Mucosa of rectum (tissue), 2 donors: ENCODE data around the gene GINS1.

Experiments used
- H3K27ac ChIP-seq, 2 donors: one replicate each; pipeline ENCODE4 v1.7.0; 2013; ENCODE audit warnings: inconsistent platforms in 2 of 2, low read depth in 2 of 2, low read length in 2 of 2
- H3K27me3 ChIP-seq, 2 donors: one replicate each; pipeline ENCODE4 v1.7.0; 2013; ENCODE audit warnings: low read length in 2 of 2; ENCODE audit not compliant: control insufficient read depth in 2 of 2, insufficient read depth in 2 of 2
- H3K36me3 ChIP-seq, 2 donors: one replicate each; pipeline ENCODE4 v1.7.0; 2013; ENCODE audit warnings: low read length in 2 of 2; ENCODE audit not compliant: control insufficient read depth in 2 of 2, insufficient read depth in 2 of 2
- H3K4me1 ChIP-seq, 2 donors: one replicate each; pipeline ENCODE4 v1.7.0; 2013; ENCODE audit warnings: low read length in 2 of 2, mild to moderate bottlenecking in 1 of 2; ENCODE audit not compliant: control insufficient read depth in 2 of 2, insufficient read depth in 2 of 2
- H3K4me3 ChIP-seq, 2 donors: one replicate each; pipeline ENCODE4 v1.7.0; 2013; ENCODE audit warnings: low read length in 2 of 2
- H3K9ac ChIP-seq, 2 donors: one replicate each; pipeline ENCODE4 v1.7.0; 2013; ENCODE audit warnings: low read length in 2 of 2, low read depth in 1 of 2, mild to moderate bottlenecking in 1 of 2
- H3K9me3 ChIP-seq, 2 donors: one replicate each; pipeline ENCODE4 v1.7.0; 2013; ENCODE audit warnings: low read length in 2 of 2; ENCODE audit not compliant: control insufficient read depth in 2 of 2
- donor health status: healthy.
- donor health status: Normal muscosa, but diverticular disease.

The GINS1 gene

DNA sequence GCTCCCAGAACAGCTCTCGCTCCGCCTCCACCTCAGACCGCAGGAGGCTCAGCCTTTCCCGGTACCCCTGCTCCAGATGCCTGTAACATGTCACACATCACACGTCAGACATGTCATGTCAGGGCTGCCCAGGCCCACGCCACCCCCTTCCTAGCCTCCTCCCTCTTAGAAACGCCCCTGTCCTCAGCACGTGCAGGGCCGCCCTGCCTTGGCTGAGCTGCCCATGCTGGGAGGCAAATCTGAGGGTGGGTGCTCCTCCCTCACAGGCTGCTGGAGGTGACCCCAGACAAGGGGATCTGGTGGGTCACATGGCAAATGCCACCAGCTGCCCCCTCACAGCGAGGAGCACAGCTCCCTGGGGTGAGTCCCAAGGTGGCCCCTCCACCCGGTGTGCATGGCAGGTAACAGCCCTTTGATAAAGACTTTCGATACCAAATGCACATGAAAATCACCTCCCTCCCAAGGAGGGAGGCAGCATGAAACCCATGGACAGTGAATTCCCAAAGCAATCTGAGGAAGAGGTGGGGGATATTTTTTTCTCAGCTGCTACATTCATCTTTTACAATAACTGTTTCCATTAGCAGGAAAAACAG, 84.1 kb downstream of the GINS1 start:
- H3K9ac ChIP-seq: no peak overlapping the region
- peaks cover 0 to 3% of the 10 kb centered on the region in 2 donors for H3K36me3 ChIP-seq
- no peak overlapping the region for H3K4me3 ChIP-seq
- no peaks in the 10 kb centered on the region for H3K4me1 ChIP-seq
- no peak overlapping the region for H3K27ac ChIP-seq
- no peaks in the 10 kb centered on the region for H3K27me3 ChIP-seq
- H3K9me3 ChIP-seq: no peaks in the 10 kb centered on the region

GRCh38 chr20:25493137-25493536, 85.7 kb downstream of the GINS1 start:
- no peaks in the 10 kb centered on the region for H3K4me1 ChIP-seq
- peaks cover 0 to 3% of the 10 kb centered on the region in 2 donors for H3K36me3 ChIP-seq
- H3K9me3 ChIP-seq: no peaks in the 10 kb centered on the region
- no peak overlapping the region for H3K9ac ChIP-seq
- H3K27me3 ChIP-seq: no peaks in the 10 kb centered on the region
- H3K27ac ChIP-seq: no peak overlapping the region
- no peak overlapping the region for H3K4me3 ChIP-seq

DNA sequence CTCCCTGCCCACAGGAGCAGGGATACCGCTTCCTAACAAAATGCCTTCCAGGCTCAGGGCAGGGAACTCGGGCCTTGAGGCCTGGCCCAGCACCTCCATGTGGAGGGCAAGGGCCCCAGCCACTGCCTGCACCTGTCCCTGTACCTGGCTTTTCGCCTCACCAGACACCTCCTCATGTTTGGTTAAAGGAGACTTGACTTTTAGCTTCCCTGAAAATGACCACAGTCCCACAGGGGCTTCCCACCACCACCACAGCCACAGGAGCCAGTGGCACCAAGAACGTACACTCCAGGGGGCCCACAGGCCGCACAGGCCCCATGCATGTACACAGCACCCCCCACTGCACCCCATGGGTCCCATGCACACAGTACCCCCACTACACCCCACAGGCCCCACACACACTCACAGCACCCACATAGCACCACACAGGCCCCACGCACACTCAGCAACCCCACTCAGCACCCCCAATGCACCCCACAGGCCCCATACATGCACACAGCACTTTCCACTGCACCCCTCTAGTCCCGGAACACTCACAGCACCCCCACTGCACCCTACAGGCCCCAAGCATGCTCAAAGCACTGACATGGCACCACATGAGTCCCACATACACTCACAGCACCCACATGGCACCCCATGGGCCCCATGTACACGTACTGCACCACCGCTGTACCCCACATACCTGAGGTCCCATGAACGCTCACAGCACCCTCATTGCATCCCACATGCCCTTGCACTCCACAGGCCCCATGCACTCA, 86.5 kb downstream of the GINS1 start:
- Histone ChIP-seq H3K9me3 (no peaks in the 10 kb centered on the region), H3K27me3 (no peaks in the 10 kb centered on the region), H3K4me1 (no peaks in the 10 kb centered on the region), H3K27ac (no peak overlapping the region), H3K9ac (no peak overlapping the region), H3K36me3 (peaks cover 0 to 1% of the 10 kb centered on the region in 2 donors), H3K4me3 (no peak overlapping the region)

DNA sequence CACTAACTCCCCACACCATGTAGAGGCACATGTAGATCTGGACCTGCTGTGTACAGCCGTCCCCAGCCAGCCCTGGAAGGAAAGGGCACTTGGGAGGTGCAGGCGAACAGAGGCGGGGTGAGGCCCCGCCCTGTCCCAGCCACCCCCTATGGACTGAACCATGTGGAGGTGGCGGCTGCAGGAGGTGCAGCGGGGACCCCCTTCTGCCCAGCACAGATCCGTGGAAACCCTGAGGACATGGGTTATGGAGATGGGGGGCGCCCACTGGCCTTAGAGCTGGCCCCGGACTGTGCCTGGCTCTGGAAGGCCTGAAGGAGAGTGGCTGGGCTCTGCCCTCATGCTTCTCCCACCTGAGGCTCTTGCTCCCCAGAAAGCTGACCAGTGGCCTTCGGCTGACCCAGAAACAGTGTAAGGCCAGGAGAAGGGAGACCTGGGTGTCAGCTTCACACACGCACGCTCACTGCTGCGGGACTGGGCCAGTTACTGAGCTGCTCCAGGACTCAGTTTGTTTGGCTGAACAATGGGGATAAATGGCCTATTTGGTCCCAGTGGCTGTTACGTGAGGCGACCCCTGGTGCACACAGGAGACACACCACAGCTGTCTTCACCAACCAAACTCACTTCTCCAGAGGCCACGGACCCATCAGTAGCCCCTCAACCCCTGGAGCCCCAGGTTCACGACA, 87.2 kb downstream of the GINS1 start:
- Histone ChIP-seq H3K9me3 (no peaks in the 10 kb centered on the region), H3K9ac (no peak overlapping the region), H3K4me3 (no peak overlapping the region), H3K36me3 (no peaks in the 10 kb centered on the region), H3K4me1 (no peaks in the 10 kb centered on the region), H3K27ac (no peak overlapping the region), H3K27me3 (no peaks in the 10 kb centered on the region)

DNA sequence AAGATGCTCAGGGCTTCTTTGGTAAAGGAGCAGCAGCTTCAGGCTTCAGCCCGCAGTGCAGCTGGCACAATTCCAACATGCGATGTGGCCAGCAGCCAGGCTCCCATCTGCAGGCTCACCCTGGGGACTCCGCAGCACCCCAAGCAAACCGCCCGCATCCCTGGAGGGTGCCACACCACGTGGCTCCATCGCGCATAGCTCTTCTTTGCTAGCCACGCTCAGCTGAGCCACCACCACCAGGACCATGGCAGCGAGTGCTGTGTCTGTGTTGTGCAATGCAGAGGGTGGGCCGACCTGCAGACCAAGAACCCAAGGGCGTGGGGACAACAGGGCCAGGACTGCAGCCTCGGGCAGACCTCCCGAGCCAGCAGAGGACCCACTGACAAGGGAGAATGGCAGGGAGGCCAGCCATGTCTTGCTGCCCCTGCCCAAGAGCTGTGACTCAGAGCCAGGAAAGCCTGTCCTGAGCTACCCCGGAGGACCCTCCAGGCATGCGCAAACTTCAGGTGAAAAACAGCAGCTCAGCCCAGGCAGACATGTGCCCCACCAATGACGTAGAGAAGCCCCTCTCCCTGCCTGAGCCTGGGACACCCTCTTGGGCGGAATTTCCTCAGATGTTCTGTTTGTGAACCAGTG, 87.8 kb downstream of the GINS1 start:
- no peak overlapping the region for H3K27ac ChIP-seq
- no peak overlapping the region for H3K4me3 ChIP-seq
- no peaks in the 10 kb centered on the region for H3K36me3 ChIP-seq
- H3K27me3 ChIP-seq: no peaks in the 10 kb centered on the region
- H3K4me1 ChIP-seq: no peaks in the 10 kb centered on the region
- no peaks in the 10 kb centered on the region for H3K9me3 ChIP-seq
- no peak overlapping the region for H3K9ac ChIP-seq

- H3K4me1 ChIP-seq: no peaks in the 10 kb centered on the region
- no peak overlapping the region for H3K4me3 ChIP-seq
- no peaks in the 10 kb centered on the region for H3K36me3 ChIP-seq
- no peaks in the 10 kb centered on the region for H3K9me3 ChIP-seq
- H3K9ac ChIP-seq: no peak overlapping the region
- H3K27ac ChIP-seq: no peak overlapping the region
- no peaks in the 10 kb centered on the region for H3K27me3 ChIP-seq
These were observed 88.9 kb downstream of the GINS1 start for GRCh38 chr20:25496165-25496967.

GRCh38 chr20:25496968-25497401, 89.5 kb downstream of the GINS1 start:
- H3K27ac ChIP-seq: no peak overlapping the region
- no peaks in the 10 kb centered on the region for H3K4me1 ChIP-seq
- no peak overlapping the region for H3K4me3 ChIP-seq
- no peak overlapping the region for H3K9ac ChIP-seq
- H3K9me3 ChIP-seq: no peaks in the 10 kb centered on the region
- H3K27me3 ChIP-seq: no peaks in the 10 kb centered on the region
- H3K36me3 ChIP-seq: no peaks in the 10 kb centered on the region

- H3K9ac ChIP-seq: no peak overlapping the region
- no peaks in the 10 kb centered on the region for H3K36me3 ChIP-seq
- no peak overlapping the region for H3K27ac ChIP-seq
- no peaks in the 10 kb centered on the region for H3K9me3 ChIP-seq
- H3K4me3 ChIP-seq: no peak overlapping the region
- H3K4me1 ChIP-seq: no peaks in the 10 kb centered on the region
- no peaks in the 10 kb centered on the region for H3K27me3 ChIP-seq
These were observed 90.3 kb downstream of the GINS1 start for GRCh38 chr20:25497586-25498279.
